ENCODE measurements around the gene NHLRC4.

The NHLRC4 gene

GRCh38 chr16:567373-568256, 810 bp downstream of the NHLRC4 start:
- no peak for DNase-seq (ENCODE audit: low spot score)

- no peak for DNase-seq (ENCODE audit: low spot score)
Observed at GRCh38 chr16:568401-569258, 1.8 kb downstream of the NHLRC4 start.

GRCh38 chr16:569445-570254, 2.8 kb downstream of the NHLRC4 start, which contains the start of gene PIGQ:
Gene PIGQ (plus strand): TSS chr16:569968. CDS start chr16:574075, 4,107 bp downstream.
- DNase-seq (ENCODE audit: low spot score): peak; percentile 74

- DNase-seq (ENCODE audit: low spot score): no peak
Observed at GRCh38 chr16:572865-573650, 6.3 kb downstream of the NHLRC4 start.

- DNase-seq (ENCODE audit: low spot score): no peak
Observed at GRCh38 chr16:574021-574760, 7.4 kb downstream of the NHLRC4 start.

GRCh38 chr16:575354-576196, 8.8 kb downstream of the NHLRC4 start:
- no peak for DNase-seq (ENCODE audit: low spot score)

- DNase-seq (ENCODE audit: low spot score): no peak
Observed at GRCh38 chr16:576197-576822, 9.5 kb downstream of the NHLRC4 start.

GRCh38 chr16:576823-577201, 10.0 kb downstream of the NHLRC4 start:
- no peak for DNase-seq (ENCODE audit: low spot score)

GRCh38 chr16:577796-578195, 11.0 kb downstream of the NHLRC4 start:
- DNase-seq (ENCODE audit: low spot score): no peak

GRCh38 chr16:578232-578869, 11.5 kb downstream of the NHLRC4 start:
- DNase-seq (ENCODE audit: low spot score): no peak

- peak; percentile 63 for DNase-seq (ENCODE audit: low spot score)
Observed at GRCh38 chr16:578870-579405, 12.1 kb downstream of the NHLRC4 start.

- DNase-seq (ENCODE audit: low spot score): no peak
Observed at GRCh38 chr16:580141-580945, 13.5 kb downstream of the NHLRC4 start.

GRCh38 chr16:580946-581498, 14.2 kb downstream of the NHLRC4 start:
- no peak for DNase-seq (ENCODE audit: low spot score)

GRCh38 chr16:582218-582613, 15.4 kb downstream of the NHLRC4 start:
- DNase-seq (ENCODE audit: low spot score): no peak

- DNase-seq (ENCODE audit: low spot score): no peak
Observed at GRCh38 chr16:582614-583331, 16.0 kb downstream of the NHLRC4 start.

- no peak for DNase-seq (ENCODE audit: low spot score)
Observed at GRCh38 chr16:583470-583814, 16.6 kb downstream of the NHLRC4 start.
